Uterine smooth muscle cell (primary cell): ENCODE measurements around the gene SMYD5. TPM values are rescaled to one million over a fixed set of nuclear protein-coding genes. Genes with fewer than 3 reads are reported as not detected.

Experiments used
- total RNA-seq: library from RNA; depleted of rRNA; stranded (reverse); fragments of >200 nt; gene quantifications from 2 replicates; pipeline ENCODE4 v1.2.3, GENCODE V29; 2014

SMYD5 gene
- 21.2 and 27.9 TPM in 2 replicates for total RNA-seq

GRCh38 chr2:73214120-73215035, at the start of gene SMYD5:
Gene SMYD5, plus strand, starts transcription at chr2:73214245. Its CDS starts 22 bp downstream, at chr2:73214267.

GRCh38 chr2:73202156-73203054, 11.6 kb upstream of the SMYD5 start, which contains the start of gene NOTO:
Gene NOTO, plus strand, starts transcription at chr2:73202574. Its CDS starts 93 bp downstream, at chr2:73202667.

GRCh38 chr2:73233154-73233931, 19.3 kb downstream of the SMYD5 start, which contains the start of gene PRADC1:
Gene PRADC1, minus strand, starts transcription at chr2:73233239. Its CDS starts 79 bp downstream, at chr2:73233160.

GRCh38 chr2:73233932-73234832, 20.1 kb downstream of the SMYD5 start, which contains the start of gene CCT7:
Gene CCT7, plus strand, starts transcription at chr2:73234308. Its CDS starts 71 bp downstream, at chr2:73234379.

Other genes starting within 250 kb of the SMYD5 start
- gene SFXN5, start 142.5 kb upstream of the SMYD5 start, total RNA-seq, result 13.9 and 14.8 TPM in 2 replicates
- 42.9 and 48.5 TPM in 2 replicates for gene RAB11FIP5, start 101.3 kb upstream of the SMYD5 start, total RNA-seq
- gene NOTO, start 11.7 kb upstream of the SMYD5 start, total RNA-seq, result not detected in 2 replicates
- 12.1 and 28.1 TPM in 2 replicates for gene PRADC1, start 19.0 kb downstream of the SMYD5 start, total RNA-seq
- gene CCT7, start 20.1 kb downstream of the SMYD5 start, total RNA-seq, result 421 and 604 TPM in 2 replicates
- gene FBXO41, start 70.2 kb downstream of the SMYD5 start, total RNA-seq, result 2.1 and 3.4 TPM in 2 replicates
- gene EGR4, start 79.3 kb downstream of the SMYD5 start, total RNA-seq, result not detected in 2 replicates
- gene ALMS1, start 171.6 kb downstream of the SMYD5 start, total RNA-seq, result 16.6 and 18.1 TPM in 2 replicates